ENCODE measurements around the gene SCT. TPM values are rescaled to one million over a fixed set of nuclear protein-coding genes. Genes with fewer than 3 reads are reported as not detected.

The SCT gene
- total RNA-seq, 1 donor from 2014 or later, result not detected

DNA sequence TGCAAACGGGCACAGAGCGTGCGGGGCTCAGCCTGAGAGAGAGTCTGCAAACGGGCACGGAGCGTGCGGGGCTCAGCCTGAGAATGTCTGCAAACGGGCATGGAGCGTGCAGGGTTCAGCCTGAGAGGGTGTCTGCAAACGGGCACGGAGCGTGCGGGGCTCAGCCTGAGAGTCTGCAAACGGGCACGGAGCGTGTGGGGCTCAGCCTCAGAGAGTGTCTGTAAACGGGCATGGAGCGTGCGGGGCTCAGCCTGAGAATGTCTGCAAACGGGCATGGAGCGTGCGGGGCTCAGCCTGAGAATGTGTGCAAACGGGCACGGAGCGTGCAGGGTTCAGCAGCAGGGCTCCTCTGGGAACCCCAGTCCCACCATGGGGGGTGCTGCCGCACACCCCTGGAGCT lies 37.2 kb downstream of the SCT start:
- DNase-seq (ENCODE audit: extremely low read depth, low read depth, low spot score), result no peak

DNA sequence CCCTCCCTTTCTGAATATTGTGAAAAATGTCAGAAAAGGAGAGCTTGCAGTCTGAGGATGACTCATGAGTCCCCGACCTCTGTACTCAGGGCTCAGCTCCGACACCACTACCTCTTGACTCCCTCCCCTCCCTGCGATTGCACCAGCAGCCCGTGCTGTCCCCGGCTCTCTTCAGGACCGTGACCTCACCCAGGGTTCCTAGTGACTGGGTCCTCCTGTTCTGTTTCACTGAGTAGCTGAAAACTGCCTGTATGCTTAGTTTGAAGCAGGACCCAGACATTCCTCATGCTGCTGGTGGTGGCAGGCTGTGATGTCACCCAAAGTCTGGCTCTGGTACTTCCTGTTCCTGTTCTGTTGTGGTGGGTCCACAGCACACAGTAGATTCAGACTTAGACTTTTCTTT lies 39.0 kb downstream of the SCT start:
- DNase-seq (ENCODE audit: extremely low read depth, low read depth, low spot score), result no peak

DNA sequence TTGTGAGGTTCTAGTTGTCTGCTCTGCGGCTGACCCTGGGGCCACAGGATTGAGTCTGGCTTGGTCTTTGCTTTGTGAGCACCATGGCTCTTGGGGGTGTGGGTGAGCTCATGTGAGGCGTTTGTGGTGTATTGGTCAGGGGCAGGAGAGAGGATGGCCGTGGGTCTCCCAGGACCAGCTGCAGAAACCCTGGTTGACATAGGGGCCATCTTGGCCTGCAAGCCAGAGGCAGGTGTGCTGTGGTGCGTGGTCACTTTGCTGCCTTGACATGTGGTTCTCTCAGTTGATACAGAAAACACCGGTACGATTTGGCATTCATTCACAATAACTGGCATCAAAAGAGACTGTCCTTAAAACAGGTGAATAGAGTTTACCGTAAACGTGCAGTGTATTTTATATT lies 39.4 kb downstream of the SCT start:
- DNase-seq (ENCODE audit: extremely low read depth, low read depth, low spot score), result no peak

GRCh38 chr11:586376-587316 lies 40.3 kb downstream of the SCT start:
- DNase-seq (ENCODE audit: extremely low read depth, low read depth, low spot score), result no peak

DNA sequence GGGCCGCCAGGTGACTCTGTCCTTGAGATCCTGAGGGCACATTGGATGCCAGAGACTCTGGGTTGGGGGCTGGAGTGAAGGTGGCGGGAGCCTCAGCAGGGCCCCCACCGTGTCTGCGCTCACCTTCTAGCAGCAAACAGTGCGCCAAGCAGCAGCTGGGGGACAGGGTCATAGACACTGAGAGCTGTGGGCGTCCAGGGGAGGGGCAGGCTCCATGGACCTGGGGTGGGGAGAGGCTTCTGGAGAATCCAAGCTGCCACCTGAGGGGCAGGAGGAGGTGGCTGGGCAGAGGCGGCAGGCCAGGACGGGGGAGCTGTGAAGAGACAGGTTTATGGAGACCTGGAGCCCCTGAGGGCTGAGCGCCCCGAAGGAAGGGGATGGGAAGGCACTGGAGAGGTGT lies 42.7 kb downstream of the SCT start:
- DNase-seq (ENCODE audit: extremely low read depth, low read depth, low spot score), result no peak

DNA sequence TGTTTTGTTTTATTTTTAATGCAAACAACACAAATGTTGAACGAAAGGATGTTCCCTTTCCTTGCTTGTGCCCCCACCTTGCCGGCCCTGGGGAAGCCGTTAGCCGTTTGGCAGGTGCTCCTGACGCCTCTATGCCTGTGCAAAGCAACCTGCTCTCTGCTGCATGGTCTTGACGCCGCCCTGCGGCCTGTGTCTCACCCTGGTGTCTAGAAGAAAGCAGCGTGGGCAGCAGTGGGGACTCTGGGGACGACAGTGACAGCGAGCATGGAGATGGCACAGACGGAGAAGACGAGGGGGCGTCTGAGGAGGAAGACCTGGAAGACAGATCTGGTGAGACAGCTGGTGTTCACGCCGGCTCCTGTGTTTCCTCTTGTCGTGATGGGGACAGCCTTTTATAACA lies 45.2 kb downstream of the SCT start:
- no peak for DNase-seq (ENCODE audit: extremely low read depth, low read depth, low spot score)

DNA sequence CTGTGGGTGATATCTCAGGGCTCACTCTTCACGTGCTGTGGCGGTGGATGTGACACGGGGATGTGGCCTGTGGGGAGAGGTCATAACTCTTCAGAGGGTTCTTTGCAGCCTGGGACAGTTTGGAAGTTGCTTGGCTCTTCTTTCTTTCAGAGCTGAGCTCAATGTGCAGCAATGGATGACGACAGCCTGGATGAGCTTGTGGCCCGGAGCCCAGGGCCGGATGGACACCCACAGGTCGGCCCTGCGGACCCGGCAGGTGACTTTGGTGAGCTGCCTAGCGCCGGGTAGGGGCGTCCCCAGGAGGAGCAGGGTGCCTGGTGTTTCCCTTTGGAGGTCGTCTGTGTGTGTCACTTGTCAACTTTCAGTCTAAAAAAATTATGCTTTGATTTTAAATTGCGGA lies 45.6 kb downstream of the SCT start:
- no peak for DNase-seq (ENCODE audit: extremely low read depth, low read depth, low spot score)

DNA sequence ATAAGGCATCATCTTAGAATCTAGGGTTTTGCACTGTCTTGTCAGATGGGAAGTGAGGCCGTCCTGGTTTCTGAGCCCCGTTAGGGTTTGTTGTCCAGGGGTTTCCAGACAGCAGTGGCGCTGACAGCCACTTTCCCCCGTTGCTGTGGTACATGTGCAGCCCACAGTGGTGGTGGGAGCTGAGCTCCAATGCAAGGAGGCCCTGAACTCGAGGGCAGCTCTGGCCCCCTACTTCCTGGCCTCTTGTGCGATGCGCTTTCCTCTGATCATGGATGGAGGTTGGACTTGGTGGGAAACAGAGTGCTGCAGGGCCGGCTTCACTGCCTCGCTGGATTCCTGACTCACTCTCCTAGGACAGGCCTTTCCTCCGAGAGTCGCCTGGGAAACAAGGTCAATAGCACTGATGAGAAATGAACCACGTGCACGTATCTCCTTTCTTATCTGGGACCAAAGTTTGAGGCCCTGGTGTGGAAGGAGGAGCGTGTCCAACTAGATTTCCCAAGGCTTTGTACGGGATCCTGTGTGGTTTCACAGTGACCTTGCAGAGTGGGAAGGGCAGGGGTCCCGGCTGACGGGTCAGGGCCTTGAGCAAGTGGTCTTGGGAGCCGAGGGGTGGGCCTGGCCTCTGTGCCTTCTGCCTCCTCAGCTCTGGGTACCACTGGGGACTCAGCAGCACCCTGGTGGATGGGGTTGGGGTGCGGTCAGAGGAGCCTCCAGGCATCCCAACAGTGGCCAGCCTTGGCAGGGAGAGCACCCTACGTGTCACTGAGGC lies 47.0 kb downstream of the SCT start:
- DNase-seq (ENCODE audit: extremely low read depth, low read depth, low spot score), result no peak

- DNase-seq (ENCODE audit: extremely low read depth, low read depth, low spot score), result no peak
These were observed 48.5 kb downstream of the SCT start for GRCh38 chr11:578276-579035.

DNA sequence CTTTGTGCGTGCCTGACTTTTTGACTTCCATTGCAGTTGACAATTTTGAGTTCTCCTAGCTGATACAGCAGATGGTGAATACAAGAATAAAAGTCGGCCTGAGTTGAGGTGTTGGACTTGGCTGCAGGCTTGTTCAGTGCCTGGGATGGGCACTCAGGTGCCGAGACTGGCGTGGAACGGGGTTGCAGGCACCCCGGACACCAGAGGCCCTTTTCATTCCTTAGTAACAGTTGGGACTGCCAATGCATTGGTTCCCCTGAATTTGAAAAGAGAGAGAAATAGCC lies 49.4 kb downstream of the SCT start:
- DNase-seq (ENCODE audit: extremely low read depth, low read depth, low spot score), result no peak

- no peak for DNase-seq (ENCODE audit: extremely low read depth, low read depth, low spot score)
These were observed 50.0 kb downstream of the SCT start for GRCh38 chr11:576811-577610.

Other genes with a start within 250 kb of the SCT start
- gene PKP3, start 233.0 kb downstream of the SCT start, total RNA-seq, result 0.41 and 1.9 TPM in 2 replicates
- 71.5 and 84.7 TPM in 2 replicates for gene SIGIRR, start 212.2 kb downstream of the SCT start, total RNA-seq
- gene ANO9, start 185.2 kb downstream of the SCT start, total RNA-seq, result 1.2 and 2.0 TPM in 2 replicates
- gene PTDSS2, start 176.9 kb downstream of the SCT start, total RNA-seq, result 59.9 and 68.8 TPM in 2 replicates
- 158 and 255 TPM in 2 replicates for gene RNH1, start 119.9 kb downstream of the SCT start, total RNA-seq
- gene HRAS, start 91.6 kb downstream of the SCT start, total RNA-seq, result 47.5 and 60.5 TPM in 2 replicates
- gene LRRC56, start 89.7 kb downstream of the SCT start, total RNA-seq, result 0.53 TPM in 2 replicates
- gene LMNTD2, start 66.4 kb downstream of the SCT start, total RNA-seq, result 1.3 and 3.3 TPM in 2 replicates
- gene RASSF7, start 66.2 kb downstream of the SCT start, total RNA-seq, result 17.6 and 24.2 TPM in 2 replicates
- 22.4 and 46.5 TPM in 2 replicates for gene PHRF1, start 50.7 kb downstream of the SCT start, total RNA-seq
- gene IRF7, start 11.2 kb downstream of the SCT start, total RNA-seq, result 22.8 and 66.5 TPM in 2 replicates
- not detected in 2 replicates for gene CDHR5, start 2.2 kb downstream of the SCT start, total RNA-seq
- gene DRD4, start 10.1 kb upstream of the SCT start, total RNA-seq, result not detected in 2 replicates
- gene DEAF1, start 68.0 kb upstream of the SCT start, total RNA-seq, result 58.0 and 59.3 TPM in 2 replicates
- gene TMEM80, start 68.6 kb upstream of the SCT start, total RNA-seq, result 25.1 and 25.3 TPM in 2 replicates
- gene EPS8L2, start 79.0 kb upstream of the SCT start, total RNA-seq, result 18.1 and 20.0 TPM in 2 replicates
- gene TALDO1, start 120.3 kb upstream of the SCT start, total RNA-seq, result 224 and 252 TPM in 2 replicates
- gene GATD1, start 150.3 kb upstream of the SCT start, total RNA-seq, result 37.6 and 47.2 TPM in 2 replicates
- gene CEND1, start 162.9 kb upstream of the SCT start, total RNA-seq, result 0.58 and 0.78 TPM in 2 replicates
- gene SLC25A22, start 171.1 kb upstream of the SCT start, total RNA-seq, result 16.1 and 20.9 TPM in 2 replicates
- gene PIDD1, start 178.1 kb upstream of the SCT start, total RNA-seq, result 27.4 and 47.9 TPM in 2 replicates
- gene RPLP2, start 182.8 kb upstream of the SCT start, total RNA-seq, result 621 and 670 TPM in 2 replicates
- 27.4 and 58.0 TPM in 2 replicates for gene PNPLA2, start 191.7 kb upstream of the SCT start, total RNA-seq
- gene CRACR2B, start 200.7 kb upstream of the SCT start, total RNA-seq, result 13.5 and 19.4 TPM in 2 replicates
- gene CD151, start 205.8 kb upstream of the SCT start, total RNA-seq, result 569 and 728 TPM in 2 replicates
- gene POLR2L, start 215.3 kb upstream of the SCT start, total RNA-seq, result 125 and 145 TPM in 2 replicates
- 121 and 134 TPM in 2 replicates for gene TSPAN4, start 215.7 kb upstream of the SCT start, total RNA-seq

Data from glomerular endothelial cell (primary cell).